HCT116 (cell line): ENCODE data around the gene ZNF212. TPM values are rescaled to one million over a fixed set of nuclear protein-coding genes. Genes with fewer than 3 reads are reported as not detected.

Experiments used
- ATAC-seq: fragments of 200-7000 bp; cut with Tn5 transposase; 2 replicates; pipeline ENCODE4 v1.9.1; 2020; ENCODE audit warnings: mild to moderate bottlenecking, moderate library complexity
- BruUV-seq: library from RNA; stranded (reverse); fragments of 400-500 nt; replicated peaks from 2 replicates; lab custom pipeline; 2021; lab: Mats Ljungman, UMichigan
- CTCF ChIA-PET: fragments of 300-600 bp; sonication (Branson Sonifier 250); formaldehyde crosslinking; loops from one replicate; lab custom pipeline; 2021; ENCODE audit warnings: antibody characterized with exemption; lab: Charles Lee
- POLR2A ChIA-PET: fragments of 300-600, 350-600 bp; sonication (Branson Sonifier 250); formaldehyde crosslinking; loops from one replicate; lab custom pipeline; 2021; ENCODE audit warnings: antibody characterized with exemption; lab: Charles Lee
- RAD21 ChIA-PET, 2 experiments: fragments of 300-600 bp; sonication (Branson Sonifier 250); formaldehyde crosslinking; loops; one replicate each; lab custom pipeline; 2023; ENCODE audit warnings: low total read pairs in 2 of 2; ENCODE audit not compliant: uncharacterized antibody in 2 of 2, unreplicated experiment in 2 of 2, low non-redundant PET in 1 of 2; lab: Charles Lee
- DNase-seq: peaks from one replicate; pipeline ENCODE4 v3.0.0-alpha.2; 2010; ENCODE audit warnings: low read depth, low spot score
- H2AFZ ChIP-seq: fragments of 200-600 bp; shearing (Covaris generic), sonication (generic); 2 replicates; pipeline ENCODE4 v1.6.1; 2017; ENCODE audit warnings: low read depth, mixed run types, mixed read lengths, antibody characterized with exemption, low read length; ENCODE audit not compliant: poor library complexity, severe bottlenecking
- H3K27ac ChIP-seq: 2 replicates; pipeline ENCODE4 v1.5.1; 2012; ENCODE audit warnings: low read depth, low read length
- H3K27me3 ChIP-seq: fragments of 200-600 bp; sonication (generic); 2 replicates; pipeline ENCODE4 v1.6.1; 2016; ENCODE audit warnings: mixed run types, low read length, mixed read lengths; ENCODE audit not compliant: insufficient read depth
- H3K36me3 ChIP-seq, 2 experiments: fragments of 200-500 bp in 1 of 2; fragments of 200-600 bp in 1 of 2; sonication (Bioruptor generic) in 1 of 2; sonication (generic) in 1 of 2; 2 replicates each; pipeline versions ENCODE4 v1.5.1 to v1.6.1; 2014 to 2016; ENCODE audit warnings: low read length in 2 of 2, inconsistent platforms in 1 of 2, mixed read lengths in 1 of 2, mixed run types in 1 of 2; ENCODE audit not compliant: insufficient read depth in 2 of 2, control insufficient read depth in 1 of 2
- H3K4me1 ChIP-seq, 2 experiments: fragments of 200-600 bp in 1 of 2; sonication (generic) in 1 of 2; 2 replicates each; pipeline versions ENCODE4 v1.5.1 to v1.6.1; 2012 to 2017; ENCODE audit warnings: low read length in 2 of 2, inconsistent platforms in 1 of 2, mild to moderate bottlenecking in 1 of 2, mixed read lengths in 1 of 2, mixed run types in 1 of 2, moderate library complexity in 1 of 2; ENCODE audit not compliant: insufficient read depth in 2 of 2, control insufficient read depth in 1 of 2
- H3K4me2 ChIP-seq: fragments of 200-600 bp; sonication (generic); 2 replicates; pipeline ENCODE4 v1.6.1; 2017; ENCODE audit warnings: mixed run types, low read length, mixed read lengths
- H3K4me3 ChIP-seq, 2 experiments: fragments of 200-600 bp in 1 of 2; sonication (generic) in 1 of 2; replicated peaks in 1 of 2; 2 replicates each; pipeline ENCODE4 v1.5.1; 2011 to 2016; ENCODE audit warnings: low read length in 2 of 2, control low read depth in 1 of 2, low read depth in 1 of 2, mild to moderate bottlenecking in 1 of 2, mixed read lengths in 1 of 2, mixed run types in 1 of 2
- H3K79me2 ChIP-seq: fragments of 200-600 bp; sonication (generic); 2 replicates; pipeline ENCODE4 v1.6.1; 2017; ENCODE audit warnings: mild to moderate bottlenecking, mixed run types, low read length, moderate library complexity, mixed read lengths; ENCODE audit not compliant: insufficient read depth
- H3K9ac ChIP-seq: fragments of 200-600 bp; sonication (generic); 2 replicates; pipeline ENCODE4 v1.6.1; 2016; ENCODE audit warnings: low read length, mixed read lengths
- H3K9me2 ChIP-seq: fragments of 200-600 bp; sonication (generic), shearing (Covaris generic); 2 replicates; pipeline ENCODE4 v1.6.1; 2017; ENCODE audit warnings: mixed run types, mild to moderate bottlenecking, moderate library complexity; ENCODE audit not compliant: insufficient read depth
- H3K9me3 ChIP-seq, 2 experiments: fragments of 200-500 bp in 1 of 2; fragments of 200-600 bp in 1 of 2; sonication (Bioruptor generic) in 1 of 2; sonication (generic) in 1 of 2; 2 replicates each; pipeline ENCODE4 v1.6.1; 2014 to 2017; ENCODE audit warnings: low read length in 2 of 2, mixed read lengths in 2 of 2, inconsistent platforms in 1 of 2, low read depth in 1 of 2, mild to moderate bottlenecking in 1 of 2, mixed run types in 1 of 2, moderate library complexity in 1 of 2; ENCODE audit not compliant: control insufficient read depth in 1 of 2, insufficient read depth in 1 of 2
- H4K20me1 ChIP-seq: fragments of 200-600 bp; sonication (generic), shearing (Covaris generic); 2 replicates; pipeline ENCODE4 v1.6.1; 2017; ENCODE audit warnings: mixed run types, mild to moderate bottlenecking, moderate library complexity; ENCODE audit not compliant: insufficient read depth
- CBX3 ChIP-seq: IDR thresholded peaks from 2 replicates; pipeline ENCODE4 v1.6.1; 2012; ENCODE audit warnings: low read depth
- CEBPB ChIP-seq: IDR thresholded peaks from 2 replicates; pipeline ENCODE4 v1.6.1; 2012; ENCODE audit warnings: low read depth
- EZH2 ChIP-seq: fragments of 200-600 bp; sonication (generic); IDR thresholded peaks from 2 replicates; pipeline ENCODE4 v1.6.1; 2017; ENCODE audit warnings: antibody characterized with exemption, mixed run types
- EZH2phosphoT487 ChIP-seq: fragments of 200-600 bp; IDR thresholded peaks from 2 replicates; pipeline ENCODE4 v1.6.1; 2018; ENCODE audit warnings: antibody characterized with exemption, borderline replicate concordance
- FOSL1 ChIP-seq: IDR thresholded peaks from 2 replicates; pipeline ENCODE4 v1.6.1; 2012; ENCODE audit warnings: low read depth
- RAD21 ChIP-seq: IDR thresholded peaks from 2 replicates; pipeline ENCODE4 v1.6.1; 2012; ENCODE audit warnings: low read depth, mild to moderate bottlenecking
- SIN3A ChIP-seq: IDR thresholded peaks from 2 replicates; pipeline ENCODE4 v1.6.1; 2012; ENCODE audit warnings: low read depth
- SRF ChIP-seq: IDR thresholded peaks from 2 replicates; pipeline ENCODE4 v1.6.1; 2012; ENCODE audit warnings: low read depth
- TCF7L2 ChIP-seq: IDR thresholded peaks from 2 replicates; pipeline ENCODE4 v1.7.0; 2011; ENCODE audit warnings: borderline replicate concordance, inconsistent platforms; ENCODE audit not compliant: insufficient read depth, insufficient read length; ENCODE audit errors: extremely low read depth
- intact Hi-C: fragments of 100-400 bp; cut with micrococcal nuclease; formaldehyde crosslinking; loops from 2 replicates; pipeline ENCODE4 v1.10.0; 2022
- total RNA-seq: library from RNA; stranded (reverse); gene quantifications from one replicate; pipeline ENCODE4 v1.2.1, GENCODE V29; 2021; ENCODE audit not compliant: unreplicated experiment
- TF ChIP-seq, protein P1 (sequence below), 3 experiments: fragments of 200-600 bp in 1 of 3; sonication (generic) in 1 of 3; IDR thresholded peaks in 2 of 3; conservative IDR thresholded peaks in 1 of 3; 2 replicates each; pipeline ENCODE4 v1.5.1; 2012 to 2017; ENCODE audit warnings: low read depth in 2 of 3, low read length in 2 of 3, antibody characterized with exemption in 1 of 3, borderline replicate concordance in 1 of 3, control low read depth in 1 of 3, mild to moderate bottlenecking in 1 of 3, mixed read lengths in 1 of 3, mixed run types in 1 of 3, moderate library complexity in 1 of 3; ENCODE audit not compliant: insufficient read depth in 1 of 3
- TF ChIP-seq, protein P2 (sequence below): IDR thresholded peaks from 2 replicates; pipeline ENCODE4 v1.6.1; 2012
- TF ChIP-seq, protein P3 (sequence below): IDR thresholded peaks from 2 replicates; pipeline ENCODE4 v1.6.1; 2012; ENCODE audit warnings: low read depth
- TF ChIP-seq, protein P4 (sequence below): IDR thresholded peaks from 2 replicates; pipeline ENCODE4 v1.6.1; 2012

Gene ZNF212
- total RNA-seq, 1 experiment from 2014 or later, result 13.7 TPM

DNA sequence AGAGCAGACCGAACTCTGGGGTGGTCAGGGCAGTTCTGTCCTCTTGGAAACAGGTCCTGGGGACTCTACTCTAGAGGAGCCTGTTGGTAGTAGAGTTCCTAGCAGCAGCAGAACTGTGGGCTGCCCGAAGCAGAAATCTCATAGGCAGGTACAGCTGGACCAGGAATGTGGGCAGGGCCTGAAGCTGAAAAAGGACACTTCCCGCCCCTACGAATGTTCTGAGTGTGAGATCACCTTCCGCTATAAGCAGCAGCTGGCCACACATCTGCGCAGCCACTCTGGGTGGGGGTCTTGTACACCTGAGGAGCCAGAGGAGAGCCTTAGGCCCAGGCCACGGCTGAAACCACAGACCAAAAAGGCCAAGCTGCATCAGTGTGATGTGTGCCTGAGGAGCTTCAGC lies 14.2 kb downstream of the ZNF212 start:
- Histone ChIP-seq H3K4me3 (no peak overlapping the region), H3K79me2 (peaks cover 10% of the 10 kb centered on the region; the same call in 1 of the 2 replicates), H3K9me3 (no peaks in the 10 kb centered on the region), H3K4me2 (no peak overlapping the region), H3K4me1 (no peaks in the 10 kb centered on the region), H4K20me1 (no peaks in the 10 kb centered on the region), H3K9me2 (no peaks in the 10 kb centered on the region), H3K27me3 (no peaks in the 10 kb centered on the region), H3K27ac (no peak overlapping the region), H2AFZ (no peak overlapping the region), H3K9ac (no peak overlapping the region), H3K36me3 (peaks cover 22 to 31% of the 10 kb centered on the region in 2 experiments; a peak in 3 of 4 replicates)
- TF ChIP-seq EZH2 (no peak), CBX3 (no peak), SRF (no peak), CEBPB (no peak)
- TF ChIP-seq, protein P1, sequence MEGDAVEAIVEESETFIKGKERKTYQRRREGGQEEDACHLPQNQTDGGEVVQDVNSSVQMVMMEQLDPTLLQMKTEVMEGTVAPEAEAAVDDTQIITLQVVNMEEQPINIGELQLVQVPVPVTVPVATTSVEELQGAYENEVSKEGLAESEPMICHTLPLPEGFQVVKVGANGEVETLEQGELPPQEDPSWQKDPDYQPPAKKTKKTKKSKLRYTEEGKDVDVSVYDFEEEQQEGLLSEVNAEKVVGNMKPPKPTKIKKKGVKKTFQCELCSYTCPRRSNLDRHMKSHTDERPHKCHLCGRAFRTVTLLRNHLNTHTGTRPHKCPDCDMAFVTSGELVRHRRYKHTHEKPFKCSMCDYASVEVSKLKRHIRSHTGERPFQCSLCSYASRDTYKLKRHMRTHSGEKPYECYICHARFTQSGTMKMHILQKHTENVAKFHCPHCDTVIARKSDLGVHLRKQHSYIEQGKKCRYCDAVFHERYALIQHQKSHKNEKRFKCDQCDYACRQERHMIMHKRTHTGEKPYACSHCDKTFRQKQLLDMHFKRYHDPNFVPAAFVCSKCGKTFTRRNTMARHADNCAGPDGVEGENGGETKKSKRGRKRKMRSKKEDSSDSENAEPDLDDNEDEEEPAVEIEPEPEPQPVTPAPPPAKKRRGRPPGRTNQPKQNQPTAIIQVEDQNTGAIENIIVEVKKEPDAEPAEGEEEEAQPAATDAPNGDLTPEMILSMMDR (IDR thresholded peaks at IDR 0.05 in 2 of 3, conservative IDR thresholded peaks at IDR 0.05 in 1 of 3; ENCODE audit: borderline replicate concordance in 1 of 3, insufficient read depth in 1 of 3, low read depth in 2 of 3, low read length in 2 of 3), result no peak
- no TSS peak for BruUV-seq
- no peak for ATAC-seq
- ChIA-PET RAD21 (no interaction called here), POLR2A (no interaction called here), CTCF (interaction anchor here (1.4 kb wide), 1 partner anchor 8 kb away, joined by 4 read pairs; the partner anchor contains the start of gene ZNF783)
- intact Hi-C loops, result no loop called here
- DNase-seq, result no peak

DNA sequence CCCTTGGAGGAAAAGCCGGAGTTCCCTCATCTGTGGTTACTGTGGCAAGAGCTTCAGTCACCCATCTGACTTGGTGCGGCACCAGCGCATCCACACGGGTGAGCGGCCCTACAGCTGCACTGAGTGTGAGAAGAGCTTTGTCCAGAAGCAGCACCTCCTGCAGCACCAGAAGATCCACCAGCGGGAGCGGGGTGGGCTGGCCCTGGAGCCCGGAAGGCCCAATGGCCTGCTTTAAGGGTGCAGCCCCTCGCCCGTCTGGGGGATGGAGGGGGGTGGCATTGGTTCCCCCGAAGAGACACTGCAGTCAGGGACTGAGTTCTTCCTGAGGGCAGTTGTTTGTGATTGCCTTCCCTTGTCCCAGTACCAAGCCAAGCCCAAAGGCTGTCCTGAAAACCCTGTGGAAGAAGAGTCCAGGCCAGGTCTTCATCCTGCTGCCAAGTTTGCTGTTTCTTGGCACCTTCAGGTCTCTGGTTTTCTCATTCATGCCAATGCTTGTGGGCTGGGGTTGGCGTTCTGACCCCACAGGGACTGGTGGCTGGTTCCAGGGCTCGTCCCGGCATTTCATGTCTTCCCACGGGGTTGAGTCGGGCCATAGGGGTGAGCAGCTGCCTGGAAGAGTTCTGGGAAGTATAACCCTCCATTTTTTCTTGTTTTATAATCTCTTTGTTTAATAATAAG lies 14.9 kb downstream of the ZNF212 start:
- intact Hi-C loops, result no loop called here
- Histone ChIP-seq H3K4me1 (no peaks in the 10 kb centered on the region), H4K20me1 (no peaks in the 10 kb centered on the region), H3K4me2 (no peak overlapping the region), H3K9me3 (no peaks in the 10 kb centered on the region), H3K36me3 (peaks cover 22 to 31% of the 10 kb centered on the region in 2 experiments; a peak in 3 of 4 replicates), H2AFZ (no peak overlapping the region), H3K27ac (no peak overlapping the region), H3K27me3 (no peaks in the 10 kb centered on the region), H3K9me2 (no peaks in the 10 kb centered on the region), H3K4me3 (no peak overlapping the region), H3K9ac (no peak overlapping the region), H3K79me2 (0 out of 2 replicates have a peak, but pooled peaks cover 3% of the 10 kb centered on the region)
- ChIA-PET CTCF (no interaction called here), POLR2A (no interaction called here), RAD21 (no interaction called here)
- DNase-seq (no peak), ATAC-seq (no peak)
- BruUV-seq, result no TSS peak
- no peak for TF ChIP-seq EZH2phosphoT487
- TF ChIP-seq RAD21, result no peak
- TF ChIP-seq, protein P2, sequence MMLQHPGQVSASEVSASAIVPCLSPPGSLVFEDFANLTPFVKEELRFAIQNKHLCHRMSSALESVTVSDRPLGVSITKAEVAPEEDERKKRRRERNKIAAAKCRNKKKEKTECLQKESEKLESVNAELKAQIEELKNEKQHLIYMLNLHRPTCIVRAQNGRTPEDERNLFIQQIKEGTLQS, result no peak
- TF ChIP-seq, protein P3, sequence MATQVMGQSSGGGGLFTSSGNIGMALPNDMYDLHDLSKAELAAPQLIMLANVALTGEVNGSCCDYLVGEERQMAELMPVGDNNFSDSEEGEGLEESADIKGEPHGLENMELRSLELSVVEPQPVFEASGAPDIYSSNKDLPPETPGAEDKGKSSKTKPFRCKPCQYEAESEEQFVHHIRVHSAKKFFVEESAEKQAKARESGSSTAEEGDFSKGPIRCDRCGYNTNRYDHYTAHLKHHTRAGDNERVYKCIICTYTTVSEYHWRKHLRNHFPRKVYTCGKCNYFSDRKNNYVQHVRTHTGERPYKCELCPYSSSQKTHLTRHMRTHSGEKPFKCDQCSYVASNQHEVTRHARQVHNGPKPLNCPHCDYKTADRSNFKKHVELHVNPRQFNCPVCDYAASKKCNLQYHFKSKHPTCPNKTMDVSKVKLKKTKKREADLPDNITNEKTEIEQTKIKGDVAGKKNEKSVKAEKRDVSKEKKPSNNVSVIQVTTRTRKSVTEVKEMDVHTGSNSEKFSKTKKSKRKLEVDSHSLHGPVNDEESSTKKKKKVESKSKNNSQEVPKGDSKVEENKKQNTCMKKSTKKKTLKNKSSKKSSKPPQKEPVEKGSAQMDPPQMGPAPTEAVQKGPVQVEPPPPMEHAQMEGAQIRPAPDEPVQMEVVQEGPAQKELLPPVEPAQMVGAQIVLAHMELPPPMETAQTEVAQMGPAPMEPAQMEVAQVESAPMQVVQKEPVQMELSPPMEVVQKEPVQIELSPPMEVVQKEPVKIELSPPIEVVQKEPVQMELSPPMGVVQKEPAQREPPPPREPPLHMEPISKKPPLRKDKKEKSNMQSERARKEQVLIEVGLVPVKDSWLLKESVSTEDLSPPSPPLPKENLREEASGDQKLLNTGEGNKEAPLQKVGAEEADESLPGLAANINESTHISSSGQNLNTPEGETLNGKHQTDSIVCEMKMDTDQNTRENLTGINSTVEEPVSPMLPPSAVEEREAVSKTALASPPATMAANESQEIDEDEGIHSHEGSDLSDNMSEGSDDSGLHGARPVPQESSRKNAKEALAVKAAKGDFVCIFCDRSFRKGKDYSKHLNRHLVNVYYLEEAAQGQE, result no peak
- no peak for TF ChIP-seq SIN3A
- TF ChIP-seq CBX3, result no peak
- no peak for TF ChIP-seq TCF7L2
- TF ChIP-seq FOSL1, result no peak
- TF ChIP-seq, protein P4, sequence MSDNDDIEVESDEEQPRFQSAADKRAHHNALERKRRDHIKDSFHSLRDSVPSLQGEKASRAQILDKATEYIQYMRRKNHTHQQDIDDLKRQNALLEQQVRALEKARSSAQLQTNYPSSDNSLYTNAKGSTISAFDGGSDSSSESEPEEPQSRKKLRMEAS, result no peak
